Ectodermal cell (in vitro differentiated cells): Measurements from ENCODE around the gene RAB3GAP1.
"Not testable (repeated sequence)": the region's sequence is repeated elsewhere in the genome, so short reads cannot be mapped to it uniquely, and the experiment has no call there.

Experiments used
- H3K27ac ChIP-seq: 2 replicates; pipeline ENCODE4 v1.7.0; 2013; ENCODE audit warnings: mild to moderate bottlenecking, low read depth, low read length; ENCODE audit not compliant: insufficient read depth, poor library complexity, severe bottlenecking
- H3K27me3 ChIP-seq: 2 replicates; pipeline ENCODE4 v1.7.0; 2013; ENCODE audit warnings: mild to moderate bottlenecking, low read length; ENCODE audit not compliant: insufficient read depth, control insufficient read depth, poor library complexity, severe bottlenecking
- H3K36me3 ChIP-seq: one replicate; pipeline ENCODE4 v1.7.0; 2013; ENCODE audit warnings: low read length; ENCODE audit not compliant: control insufficient read depth, insufficient read depth
- H3K4me1 ChIP-seq: one replicate; pipeline ENCODE4 v1.7.0; 2013; ENCODE audit warnings: low read length; ENCODE audit not compliant: control insufficient read depth, insufficient read depth
- H3K4me3 ChIP-seq: 2 replicates; pipeline ENCODE4 v1.7.0; 2013; ENCODE audit warnings: low read depth, low read length, control low read depth; ENCODE audit not compliant: insufficient read depth
- H3K9me3 ChIP-seq: 2 replicates; pipeline ENCODE4 v1.7.0; 2013; ENCODE audit warnings: mild to moderate bottlenecking, low read length, moderate library complexity; ENCODE audit not compliant: control insufficient read depth
- WGBS, 2 experiments: methylation state at CpG; one replicate each; pipeline ENCODE4 v1.1.7; 2013; ENCODE audit warnings: missing lambda C conversion rate in 2 of 2; 5-methylcytosine and 5-hydroxymethylcytosine counted together

RAB3GAP1 gene

DNA sequence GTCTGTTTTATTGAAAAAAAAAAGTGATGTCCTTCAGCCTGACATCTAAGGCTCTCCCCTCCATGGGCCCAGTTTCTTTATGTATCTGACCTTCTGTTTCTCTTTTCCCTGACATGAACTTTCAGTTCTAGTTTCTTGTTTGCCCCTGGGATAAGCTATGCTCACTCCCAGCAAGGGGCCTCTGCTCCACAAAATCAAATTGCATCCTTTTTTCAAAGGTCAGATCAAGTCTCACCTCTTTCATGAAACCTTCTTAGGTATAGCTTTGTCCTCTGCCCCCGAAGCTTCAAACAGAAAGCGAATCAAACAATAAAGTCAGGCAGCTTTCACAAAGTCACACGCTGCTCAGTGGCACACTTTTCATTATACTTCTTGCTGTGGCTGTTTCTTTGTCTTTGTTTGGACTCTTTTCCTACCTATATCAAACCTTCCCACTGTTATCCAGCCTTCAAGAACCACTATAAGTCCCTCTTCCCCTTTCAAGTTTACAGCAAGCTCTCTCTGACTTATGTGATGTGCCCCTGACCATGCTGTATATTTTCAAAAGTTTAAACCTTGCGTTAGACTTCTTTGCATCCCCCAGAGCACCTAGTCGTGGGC, 28.1 kb upstream of the RAB3GAP1 start:
- Histone ChIP-seq H3K27ac (no peak overlapping the region), H3K36me3 (no peaks in the 10 kb centered on the region), H3K27me3 (no peaks in the 10 kb centered on the region), H3K4me3 (no peak overlapping the region), H3K4me1 (no peaks in the 10 kb centered on the region), H3K9me3 (peaks cover 2% of the 10 kb centered on the region)
- 91 to 92% methylated on average over 5 of the region's 5 CpGs for WGBS, 2 experiments

DNA sequence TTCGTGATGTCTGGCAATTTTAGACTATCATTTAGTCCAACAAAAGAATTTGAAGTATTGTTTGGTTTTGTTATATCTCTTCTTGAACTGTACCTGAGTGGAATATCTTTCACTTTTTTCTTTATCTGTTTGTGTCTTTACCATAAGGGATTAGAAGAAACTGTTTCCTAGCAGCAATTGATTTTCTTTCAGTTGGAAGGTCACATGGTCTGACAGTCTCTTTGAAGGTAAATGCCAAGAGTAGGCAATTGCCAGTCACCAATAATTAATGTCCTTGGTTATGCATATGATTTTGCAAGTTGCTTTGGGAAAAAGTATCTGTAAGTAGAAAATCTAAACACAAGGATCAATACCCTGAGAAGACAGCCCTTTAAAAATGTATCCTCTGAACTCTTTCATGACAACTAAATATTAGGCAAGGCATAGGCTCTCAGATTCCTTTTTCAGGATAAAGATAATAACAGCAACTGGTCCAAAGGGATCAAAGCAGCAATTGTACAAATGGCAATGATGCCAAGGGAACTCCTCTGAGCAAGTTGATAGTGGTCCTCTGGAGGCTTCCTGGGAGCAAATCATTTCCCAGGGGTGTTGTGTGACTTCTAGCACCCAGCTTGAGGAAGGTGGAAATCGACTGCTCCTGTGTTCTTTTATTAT, 22.5 kb upstream of the RAB3GAP1 start:
- Histone ChIP-seq H3K36me3 (no peaks in the 10 kb centered on the region), H3K9me3 (no peaks in the 10 kb centered on the region), H3K4me1 (no peaks in the 10 kb centered on the region), H3K27me3 (no peaks in the 10 kb centered on the region), H3K27ac (no peak overlapping the region), H3K4me3 (no peak overlapping the region)
- WGBS, 2 experiments: 86% methylated on average over 2 of the region's 2 CpGs; no CpG with 5 or more reads in 1 of the 2 experiments

DNA sequence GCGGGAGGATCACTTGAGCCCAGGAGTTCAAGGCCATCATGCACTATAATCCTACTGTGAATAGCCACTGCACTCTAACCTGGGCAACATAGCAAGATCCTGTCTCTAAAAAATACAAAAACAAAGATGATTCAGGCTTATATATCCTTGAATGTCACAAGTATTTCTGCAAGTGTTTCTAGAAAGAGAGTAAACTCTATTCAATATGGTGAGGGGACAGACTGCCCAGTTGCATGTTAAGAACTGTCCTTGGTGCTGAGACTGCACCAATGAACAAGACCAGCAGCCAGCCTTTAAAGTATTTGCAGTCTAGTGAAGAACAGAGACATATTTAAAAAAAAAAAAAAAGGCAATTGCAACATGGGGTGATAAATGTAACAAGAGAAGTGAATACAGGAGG, 21.3 kb upstream of the RAB3GAP1 start:
- Histone ChIP-seq H3K4me3 (no peak overlapping the region), H3K36me3 (no peaks in the 10 kb centered on the region), H3K27me3 (no peaks in the 10 kb centered on the region), H3K4me1 (no peaks in the 10 kb centered on the region), H3K9me3 (no peaks in the 10 kb centered on the region), H3K27ac (no peak overlapping the region)
- WGBS, 2 experiments: 92 to 93% methylated on average over 1 of the region's 1 CpG

DNA sequence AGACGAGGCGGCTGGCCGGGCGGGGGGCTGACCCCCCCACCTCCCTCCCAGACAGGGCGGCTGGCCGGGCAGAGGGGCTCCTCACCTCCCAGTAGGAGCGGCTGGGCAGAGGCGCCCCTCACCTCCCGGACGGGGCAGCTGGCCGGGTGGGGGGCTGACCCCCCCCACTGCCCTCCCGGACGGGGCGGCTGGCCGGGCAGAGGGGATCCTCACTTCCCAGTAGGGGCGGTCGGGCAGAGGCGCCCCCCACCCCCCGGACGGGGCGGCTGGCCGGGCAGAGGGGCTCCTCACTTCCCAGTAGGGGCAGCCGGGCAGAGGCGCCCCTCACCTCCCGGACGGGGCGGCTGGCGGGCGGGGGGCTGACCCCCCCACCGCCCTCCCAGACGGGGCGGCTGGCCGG, 18.9 kb upstream of the RAB3GAP1 start:
- not testable (repeated sequence) for H3K36me3 ChIP-seq, H3K27ac ChIP-seq, H3K4me3 ChIP-seq, H3K9me3 ChIP-seq, H3K27me3 ChIP-seq, H3K4me1 ChIP-seq
- WGBS, 2 experiments: 96% methylated on average over 18 to 23 of the region's 33 CpGs

DNA sequence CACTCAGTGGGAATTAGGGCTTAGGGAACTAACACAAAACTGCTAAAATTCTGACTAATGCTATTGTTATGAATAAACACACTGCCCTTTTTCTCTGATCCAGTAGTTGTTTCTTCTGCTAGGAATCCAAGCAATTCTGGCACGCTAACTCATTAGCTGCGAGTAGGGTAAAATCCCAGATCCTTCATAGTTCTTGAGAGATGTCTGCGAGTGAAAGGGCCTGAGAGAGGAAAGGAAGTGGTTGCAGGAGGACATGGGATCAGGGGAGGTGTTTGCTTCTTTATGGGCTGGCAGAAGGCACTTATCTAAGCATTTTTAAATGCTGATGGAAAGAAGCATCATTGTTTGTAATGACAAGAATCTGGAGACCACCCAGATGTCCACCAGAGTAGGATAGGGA, 14.3 kb upstream of the RAB3GAP1 start:
- Histone ChIP-seq H3K4me1 (no peaks in the 10 kb centered on the region), H3K9me3 (peaks cover 1% of the 10 kb centered on the region), H3K27ac (no peak overlapping the region), H3K4me3 (no peak overlapping the region), H3K36me3 (no peaks in the 10 kb centered on the region), H3K27me3 (no peaks in the 10 kb centered on the region)
- 92 to 94% methylated on average over 3 of the region's 3 CpGs for WGBS, 2 experiments

DNA sequence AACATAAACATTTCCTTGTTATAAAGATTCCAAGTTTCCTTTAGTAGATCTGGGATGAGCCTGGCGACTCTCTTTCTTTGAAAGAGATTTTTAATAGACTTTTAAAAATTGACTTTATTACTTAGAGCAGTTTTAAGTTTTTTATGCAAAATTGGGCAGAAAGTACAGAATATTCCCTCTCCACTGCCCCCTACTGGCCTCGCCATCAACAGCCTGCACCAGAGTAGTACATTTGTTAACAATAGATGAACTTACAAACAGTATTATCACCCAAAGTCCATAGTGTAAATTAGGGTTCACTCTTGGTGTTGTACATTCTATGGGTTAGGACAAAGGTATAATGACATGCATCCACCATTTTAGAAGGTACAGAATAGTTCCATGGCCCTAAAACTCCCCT, 8.7 kb upstream of the RAB3GAP1 start:
- Histone ChIP-seq H3K36me3 (no peaks in the 10 kb centered on the region), H3K4me3 (no peak overlapping the region), H3K27me3 (no peaks in the 10 kb centered on the region), H3K27ac (no peak overlapping the region), H3K4me1 (no peaks in the 10 kb centered on the region), H3K9me3 (peaks cover 3% of the 10 kb centered on the region)
- 90% methylated on average over 1 of the region's 2 CpGs; no CpG with 5 or more reads in 1 of the 2 experiments for WGBS, 2 experiments

DNA sequence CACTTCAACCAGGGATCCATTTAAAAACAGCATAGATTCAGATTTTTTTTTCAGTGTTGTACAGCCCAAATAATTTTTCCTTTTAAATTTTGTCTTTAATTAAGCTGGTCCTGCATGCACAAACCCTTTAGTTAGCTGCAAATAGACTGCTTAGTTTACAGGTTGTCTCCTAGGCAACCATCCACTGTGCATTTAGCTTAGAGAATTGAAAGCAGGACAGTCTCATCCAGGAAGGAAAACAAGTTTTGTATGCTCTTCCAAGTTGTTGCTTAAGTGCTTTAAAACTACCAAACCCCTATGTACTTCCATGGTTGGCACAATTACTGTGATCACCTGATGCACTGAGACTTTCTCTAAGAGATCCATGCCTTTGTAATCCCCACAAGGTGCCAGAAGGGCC, 4.8 kb upstream of the RAB3GAP1 start, which contains the start of gene MAP3K19:
Gene MAP3K19 (minus strand): TSS at position 148 of the 400 bp plus-strand sequence. CDS start 22,800 bp downstream, outside the sequence.
- no peaks in the 10 kb centered on the region for H3K4me1 ChIP-seq
- H3K27ac ChIP-seq: no peak within 1 kb of the TSS
- H3K4me3 ChIP-seq: no peak within 1 kb of the TSS
- no peaks in the 10 kb centered on the region for H3K36me3 ChIP-seq
- no peaks in the 10 kb centered on the region for H3K27me3 ChIP-seq
- H3K9me3 ChIP-seq: peaks cover 3% of the 10 kb centered on the region

DNA sequence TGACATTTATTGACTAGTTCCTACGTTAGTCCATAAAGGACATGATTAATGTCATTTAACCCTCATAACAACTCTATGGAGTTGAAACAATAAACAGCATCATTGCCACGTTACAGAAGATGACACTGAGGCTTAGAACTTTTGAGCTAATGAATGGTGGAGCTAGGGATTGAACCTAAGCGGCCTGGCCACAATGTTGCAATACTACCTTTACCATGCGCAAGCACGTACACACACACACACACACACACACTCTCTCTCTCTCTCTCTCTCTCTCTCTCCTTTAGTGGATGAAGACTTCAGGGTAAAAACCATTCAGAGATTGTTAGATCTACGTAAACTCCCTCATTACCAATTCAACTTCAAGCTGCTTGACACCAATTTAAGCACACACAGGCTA, 4.0 kb upstream of the RAB3GAP1 start:
- WGBS, 2 experiments: 92 to 93% methylated on average over 6 of the region's 6 CpGs
- Histone ChIP-seq H3K4me3 (no peak overlapping the region), H3K9me3 (no peaks in the 10 kb centered on the region), H3K4me1 (no peaks in the 10 kb centered on the region), H3K27ac (no peak overlapping the region), H3K27me3 (no peaks in the 10 kb centered on the region), H3K36me3 (no peaks in the 10 kb centered on the region)

DNA sequence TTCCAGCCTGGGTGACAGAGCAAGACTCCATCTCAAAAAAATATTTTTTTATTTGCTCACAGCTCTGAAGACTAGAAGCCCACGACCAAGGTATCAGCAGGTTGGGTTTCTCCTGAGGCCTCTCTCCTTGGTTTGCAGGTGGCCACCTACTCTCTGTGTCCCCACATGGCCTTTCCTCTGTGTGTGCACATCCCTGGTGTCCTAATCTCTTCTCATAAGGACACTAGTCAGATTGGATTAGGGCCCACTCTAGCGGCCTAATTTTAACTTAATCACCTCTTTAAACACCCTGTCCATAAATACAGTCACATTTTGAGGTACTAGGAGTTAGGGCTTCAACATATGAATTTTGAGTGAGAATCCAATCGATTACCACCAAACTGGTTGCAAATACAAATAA, 2.0 kb upstream of the RAB3GAP1 start:
- no peaks in the 10 kb centered on the region for H3K27me3 ChIP-seq
- H3K36me3 ChIP-seq: no peaks in the 10 kb centered on the region
- no peaks in the 10 kb centered on the region for H3K9me3 ChIP-seq
- no peaks in the 10 kb centered on the region for H3K4me1 ChIP-seq
- no peak overlapping the region for H3K27ac ChIP-seq
- H3K4me3 ChIP-seq: no peak overlapping the region
- WGBS, 2 experiments: 86 to 87% methylated on average over 3 of the region's 3 CpGs

DNA sequence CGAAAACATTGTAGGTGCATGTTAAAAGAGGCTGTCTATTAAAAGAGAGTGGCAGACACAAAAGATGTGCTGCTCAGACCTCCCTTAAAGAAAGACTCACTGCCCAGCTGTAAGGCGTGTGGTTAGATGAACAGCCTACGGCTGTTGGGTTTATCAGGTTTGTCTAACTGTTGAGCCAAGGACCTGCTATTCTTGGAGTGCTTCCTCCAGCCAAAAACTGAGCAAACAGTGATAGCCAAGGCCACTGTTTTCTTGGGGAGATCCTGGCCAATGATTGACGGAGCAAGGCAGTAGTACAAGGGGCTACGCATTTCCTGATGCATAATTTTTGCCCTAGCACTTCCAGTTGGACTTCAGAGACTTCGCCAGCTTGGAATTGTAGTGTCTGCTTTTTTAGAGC, 1.4 kb upstream of the RAB3GAP1 start:
- no peaks in the 10 kb centered on the region for H3K4me1 ChIP-seq
- WGBS, 2 experiments: 92 to 96% methylated on average over 6 of the region's 6 CpGs
- no peak overlapping the region for H3K27ac ChIP-seq
- H3K9me3 ChIP-seq: no peaks in the 10 kb centered on the region
- H3K36me3 ChIP-seq: no peaks in the 10 kb centered on the region
- no peaks in the 10 kb centered on the region for H3K27me3 ChIP-seq
- no peak overlapping the region for H3K4me3 ChIP-seq
